ENCODE data around the gene PISD. TPM values are rescaled to one million over a fixed set of nuclear protein-coding genes. Genes with fewer than 3 reads are reported as not detected.
A peak's percentile ranks its signal among the peaks of the same experiment; 100 is the strongest.

PISD gene
- polyA plus RNA-seq, 12 donors: 14.6 to 42.0 (median 18.3) TPM; not detected in 1

GRCh38 chr22:31627223-31627731, 34.7 kb downstream of the PISD start:
- DNase-seq: no peak

GRCh38 chr22:31626427-31627150, 35.4 kb downstream of the PISD start:
- DNase-seq: peak; percentile 65

- no peak for DNase-seq
These were observed 36.2 kb downstream of the PISD start for GRCh38 chr22:31625661-31626426.

- no peak for DNase-seq
These were observed 36.8 kb downstream of the PISD start for GRCh38 chr22:31625257-31625640.

GRCh38 chr22:31623592-31624304, 38.3 kb downstream of the PISD start:
- no peak for DNase-seq

GRCh38 chr22:31622980-31623379, 39.0 kb downstream of the PISD start:
- DNase-seq: no peak

- no peak for DNase-seq
These were observed 40.4 kb downstream of the PISD start for GRCh38 chr22:31621507-31622124.

- no peak for DNase-seq
These were observed 41.1 kb downstream of the PISD start for GRCh38 chr22:31620756-31621480.

GRCh38 chr22:31619611-31620300, 42.3 kb downstream of the PISD start:
- no peak for DNase-seq

GRCh38 chr22:31618471-31619176, 43.4 kb downstream of the PISD start:
- DNase-seq: no peak

GRCh38 chr22:31618057-31618456, 44.0 kb downstream of the PISD start:
- DNase-seq: no peak

GRCh38 chr22:31616315-31616980, 45.6 kb downstream of the PISD start:
- DNase-seq: no peak

- DNase-seq: no peak
These were observed 46.1 kb downstream of the PISD start for GRCh38 chr22:31615940-31616314.

- no peak for DNase-seq
These were observed 46.5 kb downstream of the PISD start for GRCh38 chr22:31615491-31615860.

- no peak for DNase-seq
These were observed 47.1 kb downstream of the PISD start for GRCh38 chr22:31614781-31615490.

- no peak for DNase-seq
These were observed 48.1 kb downstream of the PISD start for GRCh38 chr22:31613904-31614296.

- DNase-seq: no peak
These were observed 48.6 kb downstream of the PISD start for GRCh38 chr22:31613286-31613903.

GRCh38 chr22:31612891-31613285, 49.1 kb downstream of the PISD start:
- no peak for DNase-seq

All from muscle of arm (tissue), 12 donors.